OCI-LY7 (cell line): ENCODE results near the gene MEGF6. TPM values are rescaled to one million over a fixed set of nuclear protein-coding genes. Genes with fewer than 3 reads are reported as not detected.
A peak's percentile ranks its signal among the peaks of the same experiment; 100 is the strongest.

ENCODE experiments used
- BruUV-seq: library from RNA; stranded (reverse); fragments of 400-500 nt; replicated peaks from 2 replicates; lab custom pipeline; 2021; lab: Mats Ljungman, UMichigan
- CTCF ChIA-PET: fragments of 300-600 bp; sonication (Branson Sonifier 250); formaldehyde crosslinking; loops from one replicate; lab custom pipeline; 2022; ENCODE audit warnings: antibody characterized with exemption; ENCODE audit not compliant: unreplicated experiment; lab: Charles Lee
- POLR2A ChIA-PET: fragments of 300-600 bp; sonication (Branson Sonifier 250); formaldehyde crosslinking; loops from one replicate; lab custom pipeline; 2022; ENCODE audit warnings: antibody characterized with exemption; lab: Charles Lee
- DNase-seq: peaks from one replicate; pipeline ENCODE4 v3.0.0-alpha.2; 2015; ENCODE audit warnings: low spot score
- H2AFZ ChIP-seq: fragments of 200-600 bp; sonication (generic), shearing (Covaris generic); 2 replicates; pipeline ENCODE4 v1.6.1; 2014; ENCODE audit warnings: mild to moderate bottlenecking, antibody characterized with exemption, low read length, moderate library complexity
- H3K27ac ChIP-seq: fragments of 200-600 bp; sonication (generic); 2 replicates; pipeline ENCODE4 v1.5.1; 2014; ENCODE audit warnings: mixed run types, low read depth, mild to moderate bottlenecking, moderate library complexity, low read length, inconsistent platforms; ENCODE audit not compliant: poor library complexity, severe bottlenecking
- H3K36me3 ChIP-seq: fragments of 200-600 bp; sonication (generic); 2 replicates; pipeline ENCODE4 v1.6.1; 2014; ENCODE audit warnings: mild to moderate bottlenecking, antibody characterized with exemption, low read length, moderate library complexity, mixed read lengths; ENCODE audit not compliant: insufficient read depth
- H3K4me1 ChIP-seq: fragments of 200-600 bp; sonication (generic); 2 replicates; pipeline ENCODE4 v1.5.1; 2014; ENCODE audit warnings: mild to moderate bottlenecking, low read length; ENCODE audit not compliant: insufficient read depth, poor library complexity, severe bottlenecking
- H3K4me2 ChIP-seq: fragments of 200-600 bp; sonication (generic); 2 replicates; pipeline ENCODE4 v1.6.1; 2014; ENCODE audit warnings: mild to moderate bottlenecking, low read length
- H3K4me3 ChIP-seq: fragments of 200-600 bp; sonication (generic); 2 replicates; pipeline ENCODE4 v1.5.1; 2014; ENCODE audit warnings: mild to moderate bottlenecking, low read depth, low read length; ENCODE audit not compliant: poor library complexity, severe bottlenecking
- H3K79me2 ChIP-seq: fragments of 200-600 bp; sonication (generic); 2 replicates; pipeline ENCODE4 v1.6.1; 2016; ENCODE audit warnings: low read depth, mild to moderate bottlenecking, low read length, moderate library complexity, mixed read lengths; ENCODE audit not compliant: insufficient read depth
- H3K9me2 ChIP-seq: fragments of 200-600 bp; sonication (generic); 2 replicates; pipeline ENCODE4 v1.6.1; 2016; ENCODE audit warnings: mild to moderate bottlenecking, low read length, mixed read lengths; ENCODE audit not compliant: insufficient read depth
- H3K9me3 ChIP-seq: fragments of 200-600 bp; sonication (generic); 2 replicates; pipeline ENCODE4 v1.6.1; 2014; ENCODE audit warnings: mild to moderate bottlenecking, mixed run types, low read length, mixed read lengths
- H4K20me1 ChIP-seq: fragments of 200-600 bp; sonication (generic); 2 replicates; pipeline ENCODE4 v1.6.1; 2014; ENCODE audit warnings: mild to moderate bottlenecking, antibody characterized with exemption, low read length, moderate library complexity, mixed read lengths; ENCODE audit not compliant: insufficient read depth
- EZH2phosphoT487 ChIP-seq: fragments of 200-600 bp; sonication (generic); IDR thresholded peaks from 2 replicates; pipeline ENCODE4 v1.6.1; 2018; ENCODE audit warnings: low read depth, borderline replicate concordance, mild to moderate bottlenecking, mixed run types, antibody characterized with exemption, low read length, moderate library complexity, mixed read lengths
- intact Hi-C: fragments of 100-400 bp; cut with micrococcal nuclease; formaldehyde crosslinking; loops from one replicate; pipeline ENCODE4 v1.10.0; 2022; ENCODE audit not compliant: unreplicated experiment
- total RNA-seq, 2 experiments: library from RNA; depleted of rRNA in 1 of 2; stranded (reverse); fragments of >200 nt in 1 of 2; shearing (Covaris generic) in 1 of 2; gene quantifications; 2 replicates each; pipeline ENCODE4 v1.2.3, GENCODE V29; 2014 to 2022
- TF ChIP-seq, protein P1 (sequence below): fragments of 200-600 bp; sonication (generic); conservative IDR thresholded peaks from 2 replicates; pipeline ENCODE4 v1.5.1; 2014; ENCODE audit warnings: mild to moderate bottlenecking, antibody characterized with exemption, low read length, moderate library complexity, mixed read lengths

Gene MEGF6
- total RNA-seq, 2 experiments from 2014 or later = 0.15 to 0.32 TPM

DNA sequence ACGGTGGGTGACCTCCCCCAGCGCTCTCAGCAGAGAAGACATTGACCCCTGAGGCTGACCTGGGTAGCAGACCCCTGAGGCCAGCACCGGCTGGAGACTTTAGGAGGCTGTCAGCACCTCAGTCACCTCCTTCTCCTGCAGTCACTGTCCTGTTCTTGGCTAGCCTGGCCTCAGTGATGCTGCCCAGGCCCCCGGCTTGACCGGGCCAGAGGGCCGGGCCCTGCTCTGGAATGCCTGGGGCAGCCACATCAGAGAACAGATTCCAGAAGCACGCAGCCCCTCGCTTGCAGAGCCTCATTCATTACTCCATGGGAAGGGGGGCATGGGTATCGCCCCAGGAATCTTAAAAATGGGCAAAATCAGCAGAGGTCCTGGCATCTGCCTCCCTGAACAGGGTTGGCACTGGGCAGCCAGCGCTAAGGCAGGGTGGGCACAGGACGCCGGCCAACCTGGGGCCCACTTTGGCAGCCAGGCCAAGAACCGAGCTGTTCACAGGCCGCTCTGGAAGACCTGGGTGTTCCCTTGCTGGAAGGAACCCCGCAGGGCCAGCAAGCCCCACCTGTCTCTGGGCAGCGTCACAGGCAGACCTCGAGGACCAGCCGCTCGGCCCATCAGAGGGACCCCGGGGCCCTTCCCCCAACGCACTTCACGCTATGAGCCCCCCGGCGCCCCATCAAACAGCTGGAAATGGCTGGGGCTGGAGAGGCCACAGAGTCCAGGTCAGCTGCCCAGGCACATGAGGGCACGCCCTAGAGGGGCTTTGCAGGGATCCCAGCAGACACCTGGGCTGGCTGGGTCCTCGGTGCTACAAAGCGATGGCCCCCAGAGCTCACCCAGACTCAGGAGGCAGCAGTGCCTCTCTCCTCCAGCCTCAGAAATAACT, 45.1 kb downstream of the MEGF6 start:
- Histone ChIP-seq H3K4me1 (no peaks in the 10 kb centered on the region), H3K4me3 (no peak overlapping the region), H3K4me2 (no peak overlapping the region), H4K20me1 (no peaks in the 10 kb centered on the region), H3K9me2 (no peaks in the 10 kb centered on the region), H2AFZ (no peak overlapping the region), H3K27ac (no peak overlapping the region), H3K9me3 (no peaks in the 10 kb centered on the region), H3K79me2 (no peaks in the 10 kb centered on the region), H3K36me3 (no peaks in the 10 kb centered on the region)
- intact Hi-C loops = loop anchor here (10.0 kb wide), 1 partner anchor 71 kb away; no protein-coding TSS in a partner anchor
- DNase-seq = no peak
- BruUV-seq = no TSS peak
- TF ChIP-seq, protein P1, sequence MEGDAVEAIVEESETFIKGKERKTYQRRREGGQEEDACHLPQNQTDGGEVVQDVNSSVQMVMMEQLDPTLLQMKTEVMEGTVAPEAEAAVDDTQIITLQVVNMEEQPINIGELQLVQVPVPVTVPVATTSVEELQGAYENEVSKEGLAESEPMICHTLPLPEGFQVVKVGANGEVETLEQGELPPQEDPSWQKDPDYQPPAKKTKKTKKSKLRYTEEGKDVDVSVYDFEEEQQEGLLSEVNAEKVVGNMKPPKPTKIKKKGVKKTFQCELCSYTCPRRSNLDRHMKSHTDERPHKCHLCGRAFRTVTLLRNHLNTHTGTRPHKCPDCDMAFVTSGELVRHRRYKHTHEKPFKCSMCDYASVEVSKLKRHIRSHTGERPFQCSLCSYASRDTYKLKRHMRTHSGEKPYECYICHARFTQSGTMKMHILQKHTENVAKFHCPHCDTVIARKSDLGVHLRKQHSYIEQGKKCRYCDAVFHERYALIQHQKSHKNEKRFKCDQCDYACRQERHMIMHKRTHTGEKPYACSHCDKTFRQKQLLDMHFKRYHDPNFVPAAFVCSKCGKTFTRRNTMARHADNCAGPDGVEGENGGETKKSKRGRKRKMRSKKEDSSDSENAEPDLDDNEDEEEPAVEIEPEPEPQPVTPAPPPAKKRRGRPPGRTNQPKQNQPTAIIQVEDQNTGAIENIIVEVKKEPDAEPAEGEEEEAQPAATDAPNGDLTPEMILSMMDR = no peak
- no peak for TF ChIP-seq EZH2phosphoT487
- CTCF ChIA-PET = no interaction called here
- POLR2A ChIA-PET = no interaction called here

- no peaks in the 10 kb centered on the region for H3K36me3 ChIP-seq
- H3K4me3 ChIP-seq = no peak overlapping the region
- no peak overlapping the region for H2AFZ ChIP-seq
- no peak overlapping the region for H3K4me2 ChIP-seq
- BruUV-seq = no TSS peak
- CTCF ChIA-PET = no interaction called here
- H3K9me2 ChIP-seq = no peaks in the 10 kb centered on the region
- no peak overlapping the region for H3K27ac ChIP-seq
- H4K20me1 ChIP-seq = no peaks in the 10 kb centered on the region
- peak; percentile 43 for DNase-seq
- no peaks in the 10 kb centered on the region for H3K9me3 ChIP-seq
- TF ChIP-seq EZH2phosphoT487 = no peak
- TF ChIP-seq, protein P1 = peak; percentile 90
- no peaks in the 10 kb centered on the region for H3K79me2 ChIP-seq
- intact Hi-C loops = loop anchor here (1.0 to 10.0 kb wide), 4 partner anchors 50 to 159 kb away; no protein-coding TSS in a partner anchor
- no peaks in the 10 kb centered on the region for H3K4me1 ChIP-seq
- POLR2A ChIA-PET = no interaction called here
Measured at GRCh38 chr1:3564921-3565831, 46.1 kb downstream of the MEGF6 start.
